Stimulated activated CD8-positive, alpha-beta memory T cell treated with anti-CD3 and anti-CD28 coated beads, Interleukin-12 subunit alpha, Interleukin-12 subunit beta, amount 100 ng/mL, for 1 hour (primary cell): ENCODE results near the gene EXOC7.

Experiments
- DNase-seq: peaks from one replicate; pipeline ENCODE4 v3.0.0-alpha.2; 2020; ENCODE audit warnings: low read depth

The EXOC7 gene, protein sequence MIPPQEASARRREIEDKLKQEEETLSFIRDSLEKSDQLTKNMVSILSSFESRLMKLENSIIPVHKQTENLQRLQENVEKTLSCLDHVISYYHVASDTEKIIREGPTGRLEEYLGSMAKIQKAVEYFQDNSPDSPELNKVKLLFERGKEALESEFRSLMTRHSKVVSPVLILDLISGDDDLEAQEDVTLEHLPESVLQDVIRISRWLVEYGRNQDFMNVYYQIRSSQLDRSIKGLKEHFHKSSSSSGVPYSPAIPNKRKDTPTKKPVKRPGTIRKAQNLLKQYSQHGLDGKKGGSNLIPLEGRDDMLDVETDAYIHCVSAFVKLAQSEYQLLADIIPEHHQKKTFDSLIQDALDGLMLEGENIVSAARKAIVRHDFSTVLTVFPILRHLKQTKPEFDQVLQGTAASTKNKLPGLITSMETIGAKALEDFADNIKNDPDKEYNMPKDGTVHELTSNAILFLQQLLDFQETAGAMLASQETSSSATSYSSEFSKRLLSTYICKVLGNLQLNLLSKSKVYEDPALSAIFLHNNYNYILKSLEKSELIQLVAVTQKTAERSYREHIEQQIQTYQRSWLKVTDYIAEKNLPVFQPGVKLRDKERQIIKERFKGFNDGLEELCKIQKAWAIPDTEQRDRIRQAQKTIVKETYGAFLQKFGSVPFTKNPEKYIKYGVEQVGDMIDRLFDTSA

DNA sequence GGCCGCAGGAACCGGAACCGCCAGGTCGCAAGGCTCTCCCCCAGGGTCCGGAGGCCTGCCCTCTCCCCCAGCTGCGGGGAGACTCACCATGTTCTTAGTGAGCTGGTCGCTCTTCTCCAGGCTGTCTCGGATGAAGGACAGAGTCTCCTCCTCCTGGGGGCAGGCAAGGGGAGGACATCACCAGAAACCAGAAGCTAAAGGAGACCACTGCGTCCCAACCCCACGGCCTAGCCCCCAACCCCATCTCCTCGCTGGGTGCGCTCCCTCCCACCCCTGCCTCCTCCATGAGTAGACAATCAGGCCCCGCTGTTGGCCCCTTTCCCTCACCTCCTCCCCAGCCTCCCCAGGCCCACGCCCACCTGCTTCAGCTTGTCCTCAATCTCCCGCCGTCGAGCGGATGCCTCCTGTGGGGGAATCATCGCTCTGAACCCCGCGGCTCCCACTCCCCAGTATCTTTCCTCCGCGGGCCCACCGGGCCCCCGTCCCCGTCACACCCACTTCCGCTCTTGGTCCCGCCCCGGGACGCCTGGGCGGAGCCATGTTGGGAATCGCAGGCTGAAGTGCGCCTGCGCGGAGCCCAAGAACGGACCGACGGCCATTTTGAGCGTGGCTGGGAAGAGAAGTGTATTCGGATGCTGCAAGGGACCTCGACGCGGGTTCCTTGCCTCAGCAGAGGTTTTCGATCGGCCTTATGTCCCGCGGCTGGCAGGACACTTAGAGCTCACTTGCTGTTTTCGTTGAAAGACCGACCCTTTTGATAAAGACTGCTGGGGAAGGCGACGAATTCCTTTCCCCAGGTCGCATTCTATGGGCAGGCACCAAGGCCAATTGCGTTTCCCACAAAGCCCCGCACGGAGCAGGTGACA lies at the start of gene EXOC7:
TSS of gene EXOC7 (minus strand) at position 514 of the 866 bp plus-strand sequence. CDS start at position 419, 95 bp downstream.
- DNase-seq, result peak; percentile 88

DNA sequence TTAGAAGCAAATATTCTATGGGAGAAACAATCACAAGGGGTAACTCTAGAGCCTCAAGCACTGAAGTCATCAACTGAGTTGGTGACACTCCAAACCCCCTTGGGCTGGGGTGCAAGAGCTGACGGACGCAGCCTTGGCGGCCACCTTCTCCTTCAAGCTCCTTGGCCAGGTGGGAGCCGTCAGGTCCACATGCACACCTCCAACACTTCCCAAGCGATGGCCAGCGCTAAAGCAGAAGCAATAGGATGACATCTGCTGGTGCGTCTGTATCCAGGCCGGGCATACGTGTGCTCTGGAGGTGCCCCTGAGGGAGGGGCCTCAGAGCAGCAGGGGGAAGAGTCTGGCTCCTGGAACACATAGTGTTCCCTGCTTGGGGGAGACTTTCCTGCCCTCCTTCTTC lies 49.6 kb upstream of the EXOC7 start:
- no peak for DNase-seq

DNA sequence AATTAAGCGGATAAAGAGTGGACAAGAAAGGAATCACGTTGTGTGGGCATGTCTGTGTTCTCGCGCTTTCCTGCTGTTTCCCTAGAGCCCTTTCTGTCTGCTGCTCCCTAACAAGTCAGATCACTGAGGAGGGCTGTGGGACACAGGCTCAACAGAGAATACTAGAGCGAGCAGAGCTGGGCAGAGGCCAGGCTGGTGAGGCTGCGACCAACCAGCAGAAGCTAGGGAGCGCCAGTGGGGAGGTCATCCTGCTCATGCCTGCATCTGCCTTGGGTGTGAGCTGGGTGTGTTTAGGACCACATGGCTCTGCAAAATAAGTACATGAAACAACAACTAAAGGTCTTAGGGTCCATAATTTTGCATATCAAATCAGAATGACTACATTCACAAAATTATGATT lies 49.0 kb upstream of the EXOC7 start:
- DNase-seq, result no peak

DNA sequence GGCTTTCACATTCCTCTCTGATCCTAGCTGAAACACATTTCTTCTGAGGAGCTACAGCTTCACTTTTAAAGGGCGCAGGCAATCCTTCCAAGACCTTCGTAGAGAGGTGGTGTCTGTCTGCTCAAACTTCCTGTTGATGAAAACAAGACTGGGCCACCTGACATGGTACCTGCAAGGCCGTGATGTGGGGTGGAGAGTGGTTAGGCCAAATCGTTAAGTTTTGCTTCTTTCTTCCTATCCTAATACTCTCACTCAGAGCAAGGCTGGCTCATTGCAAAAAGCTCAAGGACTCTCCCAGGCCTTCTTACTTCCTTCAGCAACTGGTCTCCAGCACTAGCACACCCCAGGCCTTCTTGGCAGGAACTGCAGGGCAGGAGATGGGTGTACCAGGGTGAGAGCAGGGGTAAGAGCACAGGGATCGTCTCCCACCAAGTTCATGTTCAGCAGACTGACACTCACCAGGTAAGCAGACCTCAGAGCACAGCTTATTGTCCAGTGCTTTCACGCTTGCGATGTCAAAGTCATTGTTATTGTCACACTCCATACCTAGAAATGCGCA lies 48.4 kb upstream of the EXOC7 start:
- no peak for DNase-seq

DNA sequence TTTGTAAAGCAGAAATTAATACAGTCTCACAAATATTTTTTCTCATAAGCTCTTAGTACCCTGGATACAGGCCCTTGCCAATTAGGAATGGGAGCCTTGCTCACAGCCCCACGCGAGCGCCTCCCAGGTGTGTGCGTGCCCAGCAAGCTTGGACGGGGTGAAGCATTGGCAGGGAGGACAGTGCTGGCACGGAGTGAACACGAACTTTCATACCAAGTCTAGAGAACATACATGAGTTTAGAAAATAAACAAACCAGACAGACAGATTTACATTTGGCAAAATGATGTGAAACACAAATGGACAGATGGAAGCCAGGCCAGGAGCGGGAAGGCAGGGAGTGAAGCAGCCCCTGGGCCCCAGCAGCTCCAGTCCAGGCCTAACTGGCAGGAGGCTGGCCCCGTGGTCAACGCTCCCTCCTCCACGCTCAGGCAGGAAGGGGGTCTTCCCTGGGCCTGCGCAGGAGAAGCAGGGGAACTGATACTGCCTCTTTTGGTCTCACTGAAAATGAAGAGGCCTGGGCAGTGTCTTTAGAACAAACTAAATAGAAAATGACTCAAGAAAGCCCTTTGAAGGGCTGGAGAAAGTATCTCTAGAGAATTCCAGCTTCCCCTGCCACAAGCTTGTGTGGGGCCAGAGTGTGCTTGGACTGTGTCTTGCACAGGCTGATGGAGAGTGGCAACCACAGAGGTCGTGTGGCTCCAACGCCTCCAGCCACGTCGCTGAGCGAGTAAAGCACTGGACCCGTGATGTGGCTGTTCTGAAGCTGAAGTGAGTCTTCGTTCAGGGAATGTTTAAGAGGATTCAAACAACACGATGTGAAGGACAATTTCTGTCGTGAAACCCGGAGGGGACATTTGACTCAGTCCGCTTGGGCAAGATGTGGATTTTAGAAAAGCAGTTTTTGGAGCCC lies 47.4 kb upstream of the EXOC7 start:
- no peak for DNase-seq

DNA sequence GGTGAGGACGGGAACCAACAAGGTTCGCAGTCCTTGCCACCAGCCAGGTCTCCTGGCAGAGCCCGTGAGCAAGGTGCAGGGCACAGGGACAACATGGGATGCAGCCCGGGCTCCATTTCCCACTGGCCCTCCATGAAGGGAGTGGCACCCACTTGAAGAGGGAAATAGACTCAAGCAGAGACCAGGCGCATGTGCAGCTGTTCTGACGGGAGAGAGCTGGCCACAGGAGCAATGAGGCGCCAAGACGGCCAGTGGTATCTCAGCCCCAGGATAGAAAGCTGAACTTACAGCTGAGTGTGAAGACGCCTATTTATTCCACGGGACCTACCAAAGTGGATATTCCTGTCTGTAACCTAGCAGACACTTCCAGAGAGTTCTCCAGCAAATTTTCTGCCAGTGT lies 45.6 kb upstream of the EXOC7 start:
- DNase-seq, result no peak

DNA sequence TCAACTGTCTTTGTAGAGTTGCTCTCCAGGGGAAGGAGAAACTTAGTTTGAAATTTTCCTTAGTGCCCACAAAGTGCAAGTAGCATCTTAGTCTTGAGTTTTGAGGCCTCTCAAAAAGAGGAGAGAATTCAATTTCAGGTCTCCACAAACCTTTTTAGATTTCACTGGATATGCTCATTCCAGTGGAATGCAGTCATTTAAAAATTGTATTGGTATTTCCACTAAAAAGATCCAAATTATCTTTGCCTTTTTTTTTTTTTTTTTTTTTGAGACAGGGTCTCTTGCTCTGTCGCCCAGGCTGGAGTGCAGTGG lies 44.4 kb upstream of the EXOC7 start:
- DNase-seq, result no peak

DNA sequence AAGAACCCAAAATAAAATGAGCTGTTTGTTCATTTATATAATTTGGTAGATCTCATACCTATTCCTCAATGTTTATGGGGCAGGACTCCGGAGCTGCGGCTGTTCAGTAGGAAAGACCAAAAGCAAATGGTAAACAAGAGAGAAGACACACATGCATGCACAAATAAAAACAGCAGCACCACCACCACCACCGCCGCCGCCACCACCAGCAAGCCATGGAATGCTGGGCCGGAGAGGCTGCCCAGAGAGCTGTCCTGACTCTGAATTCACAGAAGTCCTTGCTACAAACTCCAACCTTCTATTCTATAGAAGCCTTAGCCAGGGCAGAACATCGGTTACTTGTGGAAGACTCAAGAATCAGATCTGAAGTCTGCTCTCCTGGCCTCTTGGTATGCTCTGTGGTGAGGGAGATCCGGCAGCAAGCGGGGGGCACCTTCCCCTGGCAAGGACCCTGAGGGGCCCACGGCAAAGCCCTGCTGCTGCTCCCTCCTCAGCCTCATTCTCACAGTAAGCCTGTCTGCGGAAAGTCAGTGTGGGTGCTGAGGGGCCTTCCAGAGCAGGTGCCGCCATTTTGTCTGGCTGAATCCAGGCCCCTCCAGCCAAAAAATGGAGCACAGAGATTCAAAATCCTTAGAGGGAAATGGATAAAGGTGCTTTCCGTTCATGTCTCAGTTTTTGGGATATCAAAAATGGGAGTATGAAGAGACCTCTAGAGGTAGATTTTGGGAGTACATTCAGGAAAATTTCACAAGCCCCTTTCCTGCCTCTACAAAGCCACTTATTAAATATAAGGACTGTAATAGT lies 43.8 kb upstream of the EXOC7 start:
- DNase-seq, result no peak

DNA sequence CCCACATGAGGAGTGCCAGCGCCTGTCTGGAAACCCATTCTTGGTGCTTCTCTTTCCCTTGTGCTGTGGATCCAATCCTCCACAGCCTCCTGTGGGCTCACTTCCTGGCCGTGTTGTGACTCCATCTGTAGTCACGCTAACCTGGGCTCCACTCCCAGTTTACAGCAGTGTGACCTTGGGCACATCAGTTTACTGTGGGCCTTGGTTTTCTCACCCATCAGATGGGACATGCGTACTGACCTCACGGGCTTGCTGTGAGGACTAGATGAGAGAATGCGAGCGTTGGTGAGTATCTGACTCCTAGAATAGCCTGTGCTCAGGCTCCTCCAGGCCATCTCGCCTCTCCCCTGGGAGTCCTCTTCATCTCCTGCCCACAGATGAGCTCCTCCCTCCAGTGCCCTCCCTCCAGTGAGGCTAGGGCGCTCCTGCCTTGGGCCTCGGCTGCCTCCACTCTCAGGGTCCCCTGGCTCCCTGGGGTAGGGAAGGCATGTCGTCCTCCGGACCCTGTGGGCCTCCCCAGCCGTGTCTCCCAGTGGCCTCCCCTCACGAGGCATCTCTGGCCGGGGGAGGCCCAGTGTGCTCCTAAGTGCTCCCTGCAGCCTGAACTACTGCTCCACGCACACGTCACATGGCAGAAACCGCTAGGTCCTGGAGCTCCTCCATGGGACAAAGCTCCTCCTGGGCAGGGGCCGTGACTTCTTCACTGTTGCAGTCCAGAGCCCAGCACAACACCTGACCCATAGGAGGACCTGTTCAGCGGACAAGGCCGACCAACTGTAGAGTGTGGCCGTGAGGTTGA lies 42.7 kb upstream of the EXOC7 start:
- DNase-seq, result no peak

DNA sequence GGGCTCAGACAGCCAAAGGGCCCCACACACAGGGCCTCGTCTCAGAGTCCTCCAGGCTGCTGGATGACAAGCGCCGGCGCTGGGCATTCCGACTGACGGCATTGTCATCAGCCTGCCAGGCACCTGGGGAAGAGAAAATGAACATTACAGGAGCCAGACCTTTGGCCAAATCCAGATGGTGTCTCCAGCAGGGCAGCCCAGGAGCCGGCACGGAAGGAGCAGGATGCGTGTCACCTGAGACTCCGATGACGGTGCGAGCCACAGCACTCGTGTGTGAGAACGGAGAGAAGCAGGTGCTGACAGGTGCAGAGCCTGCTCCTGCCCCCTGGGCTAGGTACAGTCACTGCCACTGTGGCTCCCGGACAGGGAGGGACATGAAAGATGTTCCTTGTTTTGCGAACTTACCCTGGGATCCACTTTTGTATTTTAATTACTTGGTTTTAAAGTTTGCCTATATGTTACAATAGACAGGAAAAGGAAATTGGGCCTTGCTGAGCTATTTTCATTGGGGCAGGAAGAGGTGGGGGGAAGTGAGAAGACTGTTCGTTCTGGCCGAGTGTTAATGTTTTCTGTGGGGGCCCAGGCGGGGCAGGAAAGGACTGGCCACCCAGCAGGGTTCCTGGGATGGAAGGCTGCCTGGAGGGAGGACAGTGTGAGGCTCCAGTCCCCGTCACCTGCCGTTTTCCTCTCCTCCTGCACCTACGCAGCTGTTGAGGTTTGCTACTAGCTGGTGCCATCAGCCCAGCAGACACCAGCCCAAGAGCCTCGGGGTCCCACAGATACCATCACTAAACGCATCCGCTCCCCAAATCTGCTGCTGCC lies 41.9 kb upstream of the EXOC7 start:
- DNase-seq, result peak; percentile 34

DNA sequence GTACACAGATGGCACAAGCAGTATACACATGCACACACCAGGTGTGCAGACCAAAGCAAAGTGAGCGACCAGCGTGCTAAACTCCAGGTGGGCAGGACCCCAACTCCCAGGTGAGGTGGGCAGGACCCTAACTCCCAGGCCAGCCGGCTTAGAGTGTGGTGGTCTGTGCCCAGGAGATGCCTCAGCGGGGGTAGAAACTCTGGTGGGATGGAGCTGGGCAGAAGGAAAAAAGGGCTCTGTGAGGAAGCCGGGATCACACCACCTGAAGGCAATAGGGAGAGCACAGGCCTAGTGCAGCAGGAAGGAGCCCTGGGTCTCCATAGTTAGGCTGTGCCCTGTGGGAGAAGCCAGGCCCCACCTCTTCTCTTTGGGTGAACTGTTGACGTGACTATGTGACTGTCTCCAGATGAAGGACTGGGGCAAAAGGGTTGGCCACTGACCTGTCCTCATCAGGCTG lies 39.0 kb upstream of the EXOC7 start:
- DNase-seq, result no peak

DNA sequence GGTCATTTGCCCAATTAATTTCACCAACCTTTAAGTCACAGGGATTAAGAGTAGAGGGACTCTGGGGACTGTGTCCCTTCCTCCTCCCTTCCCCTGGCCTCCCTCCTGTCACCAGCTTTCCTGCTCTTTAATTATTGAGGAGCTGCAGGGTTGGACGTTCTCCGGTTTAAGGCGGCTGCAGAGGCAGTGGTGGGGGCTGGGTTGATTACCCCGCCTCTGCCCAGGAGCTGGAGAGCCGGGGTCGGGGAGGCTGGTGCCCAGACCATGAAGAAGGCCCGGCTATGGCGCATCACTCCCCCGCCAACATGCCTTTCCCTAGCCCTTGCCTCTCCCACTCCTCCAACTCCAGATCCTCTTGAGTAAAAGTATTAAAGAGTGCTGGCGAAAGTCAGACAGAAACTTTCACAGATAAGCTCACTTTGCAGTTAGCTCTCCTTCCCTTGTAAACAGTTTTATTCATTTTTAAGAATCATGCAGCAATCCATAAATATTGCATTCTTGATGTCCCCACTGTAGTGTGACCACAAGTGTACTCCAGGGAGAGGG lies 38.5 kb upstream of the EXOC7 start:
- no peak for DNase-seq

DNA sequence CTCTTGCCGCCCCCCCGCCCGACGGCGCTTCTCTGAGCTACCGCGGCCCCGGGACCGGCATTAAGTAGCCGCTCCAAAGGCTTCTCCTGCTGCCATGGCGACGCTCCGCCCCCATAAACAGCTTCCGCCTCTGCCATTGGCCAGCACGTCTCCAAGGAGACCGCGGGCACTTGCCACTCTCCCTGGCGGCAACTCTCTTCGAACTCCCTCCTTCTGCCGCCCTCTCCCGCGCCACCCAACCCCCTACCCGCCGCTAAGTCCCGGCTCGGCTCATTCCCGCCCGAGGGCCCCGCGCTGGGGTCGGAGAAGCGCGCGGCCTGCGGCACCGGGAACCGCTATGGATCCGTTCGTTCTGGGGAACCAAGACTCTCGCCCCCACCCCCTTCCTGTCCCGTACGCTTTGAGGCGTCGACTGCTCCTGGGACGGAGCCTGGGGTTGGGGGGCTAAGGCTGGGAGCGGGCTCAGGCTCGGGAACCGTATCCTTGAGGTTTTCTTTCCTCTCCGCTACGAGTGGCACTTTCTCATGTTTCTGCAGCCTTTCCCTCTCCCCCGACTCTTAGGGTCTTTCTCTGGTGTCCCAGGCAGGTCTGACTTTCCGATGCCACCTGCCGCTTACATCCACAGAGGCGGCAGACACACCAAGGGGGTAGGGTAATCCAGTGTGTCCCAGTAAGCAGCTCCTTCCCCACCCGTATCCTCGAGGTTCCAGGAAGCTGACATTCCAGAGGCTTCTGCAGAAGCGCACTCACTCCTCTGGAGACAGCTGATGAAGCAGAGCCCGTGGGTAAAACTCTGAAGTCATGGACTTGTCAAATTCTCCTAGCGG lies 37.8 kb upstream of the EXOC7 start, which contains the start of gene FOXJ1:
TSS of gene FOXJ1 (minus strand) at position 34 of the 827 bp plus-strand sequence. CDS start 850 bp downstream, outside the sequence.
- peak; percentile 87 for DNase-seq

DNA sequence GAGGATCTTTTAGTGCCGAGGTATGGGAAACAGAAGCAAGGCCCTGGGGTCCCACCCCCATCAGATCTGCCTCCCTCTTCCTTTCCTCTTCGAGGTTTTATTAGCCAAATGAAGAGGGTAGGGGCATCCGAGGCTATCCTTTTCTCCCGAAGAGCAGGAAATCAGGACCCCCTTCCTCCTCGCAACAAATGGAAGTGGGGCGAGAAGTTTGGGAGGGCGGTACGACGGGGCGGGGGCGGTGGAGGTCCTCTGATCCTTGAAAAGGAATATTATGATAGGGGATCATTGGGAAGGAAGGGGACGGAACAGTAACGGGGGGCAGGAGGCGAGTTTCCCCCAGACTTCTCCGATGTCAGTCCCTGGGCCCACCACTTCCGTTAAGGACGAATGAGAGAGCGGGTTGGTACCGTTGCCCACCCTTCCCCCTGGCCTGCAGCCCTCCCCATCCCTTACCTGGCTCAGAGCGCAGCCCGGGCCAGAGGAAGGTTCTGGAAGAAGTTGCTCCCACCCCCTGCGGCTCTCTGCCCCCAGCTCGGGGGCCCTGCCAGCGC lies 37.1 kb upstream of the EXOC7 start:
- no peak for DNase-seq

DNA sequence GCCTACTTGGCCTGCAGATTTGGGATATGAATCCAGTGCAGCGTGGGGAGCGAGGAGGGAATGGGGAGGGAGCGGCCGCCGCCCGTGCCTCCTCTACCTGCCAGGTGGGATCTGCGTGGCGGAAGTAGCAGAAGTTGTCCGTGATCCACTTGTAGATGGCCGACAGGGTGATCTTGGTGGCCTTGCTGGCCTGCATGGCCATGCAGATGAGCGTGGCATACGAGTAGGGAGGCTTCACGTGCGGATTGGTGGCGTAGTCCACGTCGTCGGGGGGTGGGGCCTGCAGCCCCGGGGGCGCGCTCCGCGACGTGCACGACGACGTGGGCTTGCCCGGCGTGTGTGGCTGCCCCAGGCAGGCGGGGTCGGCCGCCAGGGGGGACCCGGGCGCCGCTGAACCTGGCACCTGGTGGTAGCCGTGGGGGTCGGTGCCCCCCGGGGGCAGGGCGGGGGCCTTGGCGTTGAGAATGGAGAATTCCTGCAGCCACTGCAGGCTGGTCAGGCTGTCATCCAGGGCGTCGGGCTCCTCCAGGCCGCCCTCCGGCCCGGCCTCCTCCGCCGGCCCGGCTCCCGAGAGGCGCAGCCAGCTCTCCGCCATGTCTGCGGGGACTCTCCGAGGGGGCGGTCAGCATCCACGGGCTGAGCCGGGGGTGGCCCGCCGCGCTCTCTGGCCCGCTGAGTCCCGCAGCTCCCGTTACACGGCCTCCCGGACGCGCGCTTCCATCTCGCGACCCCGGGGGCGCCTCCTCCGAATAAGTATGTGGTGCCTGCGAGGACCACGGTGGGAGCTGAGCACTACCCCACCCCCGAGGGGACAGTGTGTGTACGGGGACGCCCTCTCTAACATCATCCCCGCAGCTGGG lies 36.4 kb upstream of the EXOC7 start:
- DNase-seq, result no peak
